ENCODE data around the gene NR3C1.

The NR3C1 gene

GRCh38 chr5:143277536-143277935 lies 126.0 kb downstream of the NR3C1 start:
- DNase-seq (ENCODE audit: extremely low read depth, low read depth), result no peak
- no peak for TF ChIP-seq CTCF (IDR thresholded peaks at IDR 0.05; ENCODE audit: low read depth, low read length)

- DNase-seq (ENCODE audit: extremely low read depth, low read depth), result no peak
- no peak for TF ChIP-seq CTCF (IDR thresholded peaks at IDR 0.05; ENCODE audit: low read depth, low read length)
These were observed 127.7 kb downstream of the NR3C1 start for GRCh38 chr5:143275512-143276363.

GRCh38 chr5:143274952-143275351 lies 128.5 kb downstream of the NR3C1 start:
- TF ChIP-seq CTCF (IDR thresholded peaks at IDR 0.05; ENCODE audit: low read depth, low read length), result no peak
- DNase-seq (ENCODE audit: extremely low read depth, low read depth), result no peak

GRCh38 chr5:143271431-143271830 lies 132.1 kb downstream of the NR3C1 start:
- no peak for DNase-seq (ENCODE audit: extremely low read depth, low read depth)
- no peak for TF ChIP-seq CTCF (IDR thresholded peaks at IDR 0.05; ENCODE audit: low read depth, low read length)

GRCh38 chr5:143268388-143268787 lies 135.1 kb downstream of the NR3C1 start:
- DNase-seq (ENCODE audit: extremely low read depth, low read depth), result no peak
- TF ChIP-seq CTCF (IDR thresholded peaks at IDR 0.05; ENCODE audit: low read depth, low read length), result no peak

GRCh38 chr5:143267186-143267585 lies 136.3 kb downstream of the NR3C1 start:
- TF ChIP-seq CTCF (IDR thresholded peaks at IDR 0.05; ENCODE audit: low read depth, low read length), result no peak
- DNase-seq (ENCODE audit: extremely low read depth, low read depth), result no peak

GRCh38 chr5:143265995-143266394 lies 137.5 kb downstream of the NR3C1 start:
- TF ChIP-seq CTCF (IDR thresholded peaks at IDR 0.05; ENCODE audit: low read depth, low read length), result no peak
- DNase-seq (ENCODE audit: extremely low read depth, low read depth), result no peak

All from AG09319 (cell line).